GM12878 (cell line): ENCODE measurements around the gene LGI4.
A peak's percentile ranks its signal among the peaks of the same experiment; 100 is the strongest.

Experiments
- POLR2A ChIP-seq: IDR thresholded peaks from 2 replicates; pipeline ENCODE4 v1.6.1; 2011; ENCODE audit warnings: low read depth, mild to moderate bottlenecking, low read length
- RFX5 ChIP-seq: IDR thresholded peaks from 2 replicates; pipeline ENCODE4 v1.6.1; 2011; ENCODE audit warnings: low read depth, low read length, improper control_type of control experiment
- SPI1 ChIP-seq: IDR thresholded peaks from 2 replicates; pipeline ENCODE4 v1.6.1; 2011; ENCODE audit warnings: low read depth, mild to moderate bottlenecking, low read length, moderate library complexity, borderline replicate concordance; ENCODE audit not compliant: insufficient read depth
- TF ChIP-seq, protein P1 (sequence below): IDR thresholded peaks from 2 replicates; pipeline ENCODE4 v1.6.1; 2012; ENCODE audit warnings: low read depth, low read length, improper control_type of control experiment
- TF ChIP-seq, protein P2 (sequence below): IDR thresholded peaks from 2 replicates; pipeline ENCODE4 v1.6.1; 2011; ENCODE audit warnings: borderline replicate concordance, low read depth, mild to moderate bottlenecking, moderate library complexity, mixed read lengths, low read length; ENCODE audit not compliant: insufficient read depth; ENCODE audit errors: extremely low read length

DNA sequence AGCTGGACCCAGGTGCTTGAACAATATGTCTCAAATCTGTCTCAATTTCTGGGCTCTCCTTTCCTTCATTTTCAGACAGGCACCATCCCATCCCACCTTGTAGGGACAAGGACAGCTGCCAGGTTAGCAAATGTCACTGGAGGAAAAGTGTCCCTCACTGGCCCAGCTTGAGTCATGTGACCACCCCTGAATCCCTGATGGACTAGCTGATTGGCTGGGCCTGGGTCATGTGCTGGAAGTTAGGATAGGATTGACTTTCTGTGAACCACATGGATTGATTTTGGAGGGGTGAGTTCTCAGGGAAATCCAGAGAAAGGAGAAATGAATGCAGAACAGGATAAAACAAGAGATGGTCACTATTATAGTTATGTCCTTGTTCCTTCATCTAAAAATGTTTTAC, 47.5 kb downstream of the LGI4 start:
- TF ChIP-seq RFX5 (no peak), POLR2A (no peak), SPI1 (no peak)
- TF ChIP-seq, protein P1, sequence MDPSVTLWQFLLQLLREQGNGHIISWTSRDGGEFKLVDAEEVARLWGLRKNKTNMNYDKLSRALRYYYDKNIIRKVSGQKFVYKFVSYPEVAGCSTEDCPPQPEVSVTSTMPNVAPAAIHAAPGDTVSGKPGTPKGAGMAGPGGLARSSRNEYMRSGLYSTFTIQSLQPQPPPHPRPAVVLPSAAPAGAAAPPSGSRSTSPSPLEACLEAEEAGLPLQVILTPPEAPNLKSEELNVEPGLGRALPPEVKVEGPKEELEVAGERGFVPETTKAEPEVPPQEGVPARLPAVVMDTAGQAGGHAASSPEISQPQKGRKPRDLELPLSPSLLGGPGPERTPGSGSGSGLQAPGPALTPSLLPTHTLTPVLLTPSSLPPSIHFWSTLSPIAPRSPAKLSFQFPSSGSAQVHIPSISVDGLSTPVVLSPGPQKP, result no peak
- TF ChIP-seq, protein P2, sequence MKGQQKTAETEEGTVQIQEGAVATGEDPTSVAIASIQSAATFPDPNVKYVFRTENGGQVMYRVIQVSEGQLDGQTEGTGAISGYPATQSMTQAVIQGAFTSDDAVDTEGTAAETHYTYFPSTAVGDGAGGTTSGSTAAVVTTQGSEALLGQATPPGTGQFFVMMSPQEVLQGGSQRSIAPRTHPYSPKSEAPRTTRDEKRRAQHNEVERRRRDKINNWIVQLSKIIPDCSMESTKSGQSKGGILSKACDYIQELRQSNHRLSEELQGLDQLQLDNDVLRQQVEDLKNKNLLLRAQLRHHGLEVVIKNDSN, result peak; percentile 66
